Measurements from ENCODE around the gene GLIPR2.
A peak's percentile ranks its signal among the peaks of the same experiment; 100 is the strongest.

The GLIPR2 gene

DNA sequence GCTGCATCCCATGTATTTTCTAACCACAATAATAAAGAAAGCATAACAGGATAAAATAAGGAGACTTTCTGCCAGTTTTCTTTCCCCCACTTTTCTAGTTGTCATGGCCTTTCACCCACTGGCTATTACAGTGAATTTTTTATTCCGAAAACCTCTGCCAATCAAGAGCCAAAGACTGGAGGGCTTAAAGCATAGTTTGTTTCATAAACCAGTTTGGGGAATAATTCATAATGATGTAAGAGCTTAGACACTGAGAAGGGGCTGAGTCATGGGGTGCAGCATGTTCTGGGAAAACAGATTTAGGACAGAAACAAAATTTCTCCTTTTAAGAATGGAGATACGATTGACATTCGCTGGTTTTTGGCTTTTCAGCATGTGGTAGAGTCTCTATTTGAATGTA lies 4.4 kb upstream of the GLIPR2 start:
- TF ChIP-seq CTCF (conservative IDR thresholded peaks at IDR 0.05) (no peak), ZFX (IDR thresholded peaks at IDR 0.05) (no peak)
- H3K27ac ChIP-seq: no peak overlapping the region

- H3K27ac ChIP-seq: no peak overlapping the region
- TF ChIP-seq CTCF (conservative IDR thresholded peaks at IDR 0.05): no peak
- TF ChIP-seq ZFX (IDR thresholded peaks at IDR 0.05): no peak
Measured at GRCh38 chr9:36134761-36135505, 1.6 kb upstream of the GLIPR2 start.

DNA sequence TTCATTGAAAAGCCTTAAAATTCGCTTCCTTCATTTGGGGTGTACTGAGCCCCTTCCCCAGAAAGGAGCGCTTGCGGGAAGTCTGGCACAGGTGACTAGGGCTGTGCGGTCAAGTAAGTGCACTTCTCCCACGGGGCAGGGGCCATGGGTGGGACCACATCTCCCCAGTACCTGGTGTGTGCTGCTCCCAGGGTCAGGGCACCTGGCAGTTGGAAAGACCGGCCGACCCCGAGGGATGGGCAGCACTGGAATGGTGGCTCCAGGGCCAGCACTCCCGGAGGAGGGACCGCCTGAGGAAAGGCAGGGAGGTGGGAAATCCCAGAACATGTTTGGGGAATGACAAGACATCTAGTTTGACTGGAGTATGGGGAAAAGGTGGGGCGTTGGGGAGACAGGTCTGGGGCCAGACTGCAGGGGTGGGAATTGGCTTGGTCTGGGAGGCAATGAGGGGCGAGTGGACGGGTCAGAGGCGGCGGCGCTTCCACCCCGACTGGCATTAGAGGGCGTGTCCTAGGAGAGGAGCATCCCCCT lies 727 bp upstream of the GLIPR2 start:
- peak overlapping the region; percentile 60; the same call in 1 of the 2 replicates for H3K27ac ChIP-seq
- no peak for TF ChIP-seq ZFX (IDR thresholded peaks at IDR 0.05)

- TF ChIP-seq CTCF (conservative IDR thresholded peaks at IDR 0.05) (no peak), ZFX (IDR thresholded peaks at IDR 0.05) (no peak)
- peak overlapping the region; percentile 60 for H3K27ac ChIP-seq
Measured at GRCh38 chr9:36136894-36137391, 410 bp downstream of the GLIPR2 start.

- TF ChIP-seq ZFX (IDR thresholded peaks at IDR 0.05) (no peak), CTCF (conservative IDR thresholded peaks at IDR 0.05) (no peak)
- H3K27ac ChIP-seq: no peak overlapping the region; the same call in 1 of the 2 replicates
Measured at GRCh38 chr9:36137392-36138004, 965 bp downstream of the GLIPR2 start.

DNA sequence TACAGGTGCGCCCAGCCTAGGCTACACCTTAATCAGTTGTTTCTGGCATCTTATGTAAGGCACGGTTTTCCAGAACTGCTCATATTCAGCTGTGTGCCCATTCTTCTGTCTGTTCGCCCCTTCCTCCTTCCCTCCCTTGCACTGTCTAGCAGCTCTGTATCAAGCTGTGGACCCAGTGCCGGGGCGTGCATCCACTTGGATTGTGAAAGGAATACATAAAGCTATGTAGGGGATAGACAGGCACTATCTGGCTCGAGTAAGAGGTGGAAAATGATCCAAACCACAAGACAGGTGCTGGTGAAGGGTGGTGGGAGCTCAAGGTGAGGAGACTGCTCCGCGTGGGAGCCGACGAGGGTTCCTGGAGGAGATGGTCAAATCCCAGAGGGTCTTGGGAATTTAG lies 2.0 kb downstream of the GLIPR2 start:
- no peak overlapping the region for H3K27ac ChIP-seq
- no peak for TF ChIP-seq CTCF (conservative IDR thresholded peaks at IDR 0.05)

DNA sequence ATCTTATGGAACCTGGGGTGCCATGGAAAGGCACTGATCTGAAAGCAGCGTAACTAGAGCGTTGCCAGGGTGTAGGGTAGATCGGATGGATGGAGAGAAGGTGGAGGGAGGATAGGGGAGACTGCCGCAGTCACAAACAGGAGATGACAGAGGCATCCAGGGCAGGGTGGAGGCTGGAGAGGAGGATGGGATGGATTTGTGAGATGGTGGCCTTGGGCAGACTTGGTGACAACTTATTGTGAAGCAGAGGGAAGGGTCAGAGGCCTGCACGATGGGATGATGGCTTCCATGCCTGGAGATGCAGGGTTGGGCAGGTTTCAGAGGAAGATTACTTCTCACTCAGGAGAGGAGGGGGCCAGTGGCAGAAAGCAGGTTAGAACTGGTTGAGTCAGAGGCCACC lies 2.4 kb downstream of the GLIPR2 start:
- no peak overlapping the region for H3K27ac ChIP-seq
- TF ChIP-seq CTCF (conservative IDR thresholded peaks at IDR 0.05): no peak
- no peak for TF ChIP-seq ZFX (IDR thresholded peaks at IDR 0.05)
